ENCODE data around the gene OAT.
"Not testable (repeated sequence)": the region's sequence is repeated elsewhere in the genome, so short reads cannot be mapped to it uniquely, and the experiment has no call there.

OAT gene

GRCh38 chr10:124446830-124447750 is 28.4 kb upstream of the OAT start:
- DNase-seq = no peak

- not testable (repeated sequence) for DNase-seq
Observed at GRCh38 chr10:124441694-124442093, 23.0 kb upstream of the OAT start.

- DNase-seq = no peak
Observed at GRCh38 chr10:124436191-124436638, 17.5 kb upstream of the OAT start.

DNA sequence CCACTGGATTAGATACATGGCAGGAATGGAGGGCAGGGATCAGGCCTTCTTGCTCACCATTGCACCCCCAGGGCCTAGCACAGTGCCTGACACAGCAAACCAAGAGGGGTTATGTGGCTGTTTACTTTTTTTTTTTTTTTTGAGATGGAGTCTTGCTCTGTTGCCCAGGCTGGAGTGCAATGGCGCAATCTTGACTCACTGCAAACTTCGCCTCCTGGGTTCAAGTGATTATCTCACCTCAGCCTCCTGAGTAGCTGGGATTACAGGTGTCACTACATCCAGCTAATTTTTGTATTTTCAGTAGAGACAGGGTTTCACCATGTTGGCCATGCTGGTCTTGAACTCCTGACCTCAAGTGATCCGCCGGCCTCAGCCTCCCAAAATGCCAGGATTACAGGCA is 17.0 kb upstream of the OAT start:
- DNase-seq = not testable (repeated sequence)

GRCh38 chr10:124433461-124433860 is 14.7 kb upstream of the OAT start:
- DNase-seq = no peak

DNA sequence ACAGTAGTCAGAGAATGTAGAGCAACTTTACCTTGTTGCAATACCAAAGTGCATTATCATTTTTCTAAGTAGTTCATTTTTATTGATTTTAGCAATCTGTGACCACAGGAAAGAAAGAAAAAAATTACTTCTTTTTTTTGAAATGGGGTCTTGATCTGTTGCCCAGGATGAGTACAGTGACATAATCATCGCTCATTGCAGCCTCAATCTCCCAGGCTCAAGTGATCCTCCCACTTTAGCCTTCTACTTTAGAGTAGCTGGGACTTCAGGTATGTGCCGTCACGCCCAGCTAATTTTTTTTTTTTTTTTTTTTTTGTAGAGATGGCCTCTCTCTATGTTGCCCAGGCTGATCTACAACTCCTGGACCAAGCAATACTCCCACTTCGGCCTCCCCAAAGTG is 11.4 kb upstream of the OAT start:
- DNase-seq = no peak

DNA sequence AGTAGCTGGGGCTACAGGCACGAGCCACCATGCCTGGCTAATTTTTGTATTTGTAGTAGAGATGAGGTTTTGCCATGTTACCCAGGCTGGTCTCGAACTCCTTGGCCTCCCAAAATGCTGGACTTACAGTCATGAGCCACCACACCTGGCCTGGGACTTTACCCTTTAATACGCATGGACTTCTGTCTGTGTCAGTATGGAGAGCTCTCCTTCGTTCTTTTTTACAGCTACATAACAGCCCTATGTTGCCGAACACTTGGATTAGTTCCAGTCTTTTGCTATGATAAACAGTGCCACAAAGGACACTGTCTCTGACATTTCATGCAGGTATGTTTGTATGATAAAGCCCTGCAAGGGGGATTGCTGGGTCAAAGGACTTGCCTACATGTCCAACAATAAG is 10.9 kb upstream of the OAT start:
- no peak for DNase-seq

DNA sequence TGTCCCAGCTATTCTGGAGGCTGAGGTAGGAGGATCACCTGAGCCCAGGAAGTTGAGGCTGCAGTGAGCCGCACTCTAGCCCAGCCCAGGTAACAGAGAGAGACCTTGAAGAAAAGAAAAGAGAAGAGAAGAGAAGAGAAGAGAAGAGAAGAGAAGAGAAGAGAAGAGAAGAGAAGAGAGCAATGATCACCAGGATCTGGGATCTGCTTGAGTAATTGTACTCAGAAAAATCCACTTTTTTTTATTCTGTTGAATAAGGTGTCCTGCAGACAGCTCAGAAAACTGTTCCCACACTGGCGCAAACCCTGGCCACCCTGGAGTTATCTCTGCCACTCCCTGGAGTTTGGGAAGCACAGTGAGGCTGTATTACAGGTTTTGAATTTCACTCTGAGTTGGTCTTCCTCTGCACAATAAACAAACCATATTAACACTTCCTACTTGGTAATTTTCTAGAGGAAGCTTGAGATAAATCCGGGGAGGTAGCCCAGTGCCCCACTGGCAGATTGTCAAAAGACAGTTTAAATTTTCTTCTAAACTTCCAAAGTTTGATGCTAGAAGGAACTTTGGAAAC is 9.6 kb upstream of the OAT start:
- no peak for DNase-seq

GRCh38 chr10:124425227-124425962 is 6.7 kb upstream of the OAT start:
- DNase-seq = no peak

- no peak for DNase-seq
Observed at GRCh38 chr10:124423813-124424212, 5.1 kb upstream of the OAT start.

GRCh38 chr10:124422742-124423141 is 4.0 kb upstream of the OAT start:
- DNase-seq = no peak

- DNase-seq = no peak
Observed at GRCh38 chr10:124420254-124420653, 1.5 kb upstream of the OAT start.

GRCh38 chr10:124419635-124420034 is 912 bp upstream of the OAT start:
- DNase-seq = no peak

DNA sequence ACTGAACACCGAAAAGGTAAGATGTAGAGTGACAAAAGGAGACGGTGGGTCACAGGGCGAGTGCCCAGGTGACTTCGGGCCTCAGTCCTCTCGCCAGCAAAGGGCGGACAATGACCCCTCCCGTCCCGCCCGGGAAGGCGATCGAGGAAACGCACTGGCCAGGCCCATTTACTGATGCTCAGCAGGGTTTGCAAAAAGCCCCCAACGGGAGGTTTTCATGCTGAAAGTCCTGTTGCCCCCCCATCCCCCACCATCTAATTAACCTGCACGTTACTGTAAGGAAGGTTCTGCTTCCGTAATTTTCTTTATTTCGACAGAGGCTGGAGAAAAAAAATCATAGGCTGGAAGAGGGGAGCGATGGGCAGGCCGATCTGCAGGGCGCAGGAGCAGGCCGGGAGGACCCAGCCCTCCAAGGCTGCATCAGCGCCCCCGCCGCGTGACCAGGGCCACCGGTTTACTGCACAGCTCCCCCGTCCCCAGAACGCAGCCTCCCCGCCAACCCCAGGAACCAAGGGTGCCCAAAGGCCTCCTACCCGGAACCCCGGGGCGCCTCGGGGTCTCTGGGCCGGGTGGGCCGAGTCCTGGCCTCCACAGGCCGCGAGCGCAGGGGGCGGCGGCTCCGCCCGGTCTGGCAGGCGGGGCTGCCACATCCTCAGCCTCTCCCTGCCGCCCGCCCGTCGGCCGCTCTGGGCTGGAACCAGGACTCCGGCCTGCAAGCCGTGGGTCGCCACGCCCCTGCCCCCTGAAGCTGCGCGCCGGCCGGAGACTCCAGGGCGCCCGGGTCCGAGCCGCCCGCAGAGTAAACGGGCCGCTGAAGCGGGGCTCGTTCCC is 613 bp downstream of the OAT start:
- DNase-seq = no peak

DNA sequence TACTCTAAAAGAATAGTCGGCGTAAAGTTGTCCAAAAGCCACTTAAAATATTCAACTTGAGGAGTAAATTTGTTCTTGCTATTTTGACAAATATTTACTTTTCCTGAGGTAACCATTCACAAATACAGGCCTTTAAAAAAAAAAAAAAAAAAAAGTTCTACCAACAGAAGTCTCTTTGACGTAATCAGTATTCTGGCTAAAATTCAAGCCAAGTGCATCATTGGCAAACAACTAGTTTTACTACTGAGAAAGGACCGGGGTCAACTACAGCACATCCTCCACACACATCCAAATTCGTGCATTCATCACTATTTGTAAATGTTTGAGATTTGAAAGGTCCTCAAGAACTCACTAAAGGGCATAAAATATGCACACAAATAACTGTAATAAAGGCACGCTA is 2.0 kb downstream of the OAT start:
- DNase-seq = no peak

- DNase-seq = no peak
Observed at GRCh38 chr10:124415210-124415609, 3.5 kb downstream of the OAT start.

DNA sequence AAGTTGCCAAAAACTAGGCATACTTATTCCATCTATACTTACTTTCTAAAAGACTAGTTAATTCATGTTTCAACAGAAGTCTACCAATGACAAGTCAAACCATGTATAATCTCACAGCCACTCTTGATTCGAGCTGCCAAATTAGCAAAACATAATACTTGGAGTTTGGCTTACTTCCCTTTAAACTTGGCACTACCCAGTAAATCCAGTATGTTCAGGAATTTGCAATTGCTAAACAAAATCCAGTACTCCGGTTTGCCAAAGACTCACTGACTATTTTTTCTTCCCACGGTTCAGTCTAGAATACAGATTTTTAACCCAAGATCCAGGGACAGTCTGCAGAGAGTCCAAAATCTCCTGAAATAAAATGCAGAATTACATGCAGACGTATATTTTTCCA is 4.6 kb downstream of the OAT start:
- no peak for DNase-seq

DNA sequence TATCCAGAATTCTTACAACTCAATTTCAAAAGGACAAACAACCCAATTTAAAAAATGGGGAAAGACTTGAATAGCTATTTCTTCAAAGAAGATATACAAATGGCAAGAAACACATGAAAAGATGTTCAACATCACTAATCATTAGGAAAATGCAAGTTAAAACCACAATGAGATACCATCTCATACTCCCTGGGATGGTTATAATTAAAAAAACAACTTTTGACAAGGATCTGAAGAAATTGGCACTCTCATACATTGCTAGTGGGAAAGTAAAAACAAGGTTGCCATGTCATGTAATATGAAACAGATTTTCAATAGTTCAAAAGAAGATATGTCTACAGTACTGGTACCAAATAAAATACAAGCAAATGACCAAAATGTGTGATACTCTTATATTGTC is 9.0 kb downstream of the OAT start:
- DNase-seq = no peak

- DNase-seq = no peak
Observed at GRCh38 chr10:124408357-124408756, 10.4 kb downstream of the OAT start.

- DNase-seq = no peak
Observed at GRCh38 chr10:124407456-124407855, 11.3 kb downstream of the OAT start.

DNA sequence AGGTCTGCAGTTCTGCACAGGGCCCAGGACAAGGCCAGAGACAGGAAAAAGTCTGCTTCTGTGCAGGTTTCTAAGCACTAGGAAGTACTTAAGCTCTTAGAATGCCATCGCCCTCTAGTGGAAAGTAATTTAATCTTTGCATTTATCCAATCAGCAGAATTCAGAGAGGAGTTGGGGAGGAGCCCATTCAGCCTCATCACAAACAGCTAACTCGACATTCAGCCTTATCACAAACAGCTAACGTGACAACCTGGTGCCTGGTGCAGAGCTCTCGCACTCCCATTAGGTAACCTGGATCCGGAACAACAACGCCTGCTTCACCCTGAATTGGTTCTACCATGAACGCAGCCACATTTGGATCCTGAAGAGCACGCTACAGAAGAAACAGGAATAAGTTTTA is 15.2 kb downstream of the OAT start:
- peak; percentile 2 for DNase-seq

- no peak for DNase-seq
Observed at GRCh38 chr10:124402273-124402672, 16.4 kb downstream of the OAT start.

GRCh38 chr10:124401633-124402032 is 17.1 kb downstream of the OAT start:
- DNase-seq = no peak
